GM12872 (cell line): ENCODE data around the gene SYT6.

Source experiments
- TF ChIP-seq, protein P1 (sequence below): IDR thresholded peaks from 3 replicates; pipeline ENCODE4 v1.5.1; 2011; ENCODE audit warnings: low read depth, mild to moderate bottlenecking, low read length, moderate library complexity; ENCODE audit not compliant: insufficient read depth

Gene SYT6

DNA sequence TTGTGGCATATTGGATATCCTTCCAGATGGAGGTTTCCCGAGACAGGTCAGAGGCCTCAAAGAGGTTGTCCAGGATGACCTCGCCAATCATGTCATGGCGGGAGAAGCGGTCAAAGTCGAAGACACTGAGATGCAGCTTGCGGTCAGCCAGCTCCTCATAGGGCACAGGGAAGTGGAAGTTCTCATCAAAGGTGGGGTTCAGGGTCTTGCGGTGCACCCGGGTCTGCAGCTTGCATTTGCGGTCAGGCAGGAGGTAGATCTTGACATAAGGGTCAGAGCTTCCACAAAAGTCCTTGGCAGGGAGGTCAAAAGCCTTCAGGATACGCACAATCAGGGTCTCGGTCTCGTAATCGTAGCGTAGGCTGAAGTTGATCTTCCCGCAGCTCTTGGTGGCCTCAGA, 16.2 kb downstream of the SYT6 start:
- TF ChIP-seq, protein P1, sequence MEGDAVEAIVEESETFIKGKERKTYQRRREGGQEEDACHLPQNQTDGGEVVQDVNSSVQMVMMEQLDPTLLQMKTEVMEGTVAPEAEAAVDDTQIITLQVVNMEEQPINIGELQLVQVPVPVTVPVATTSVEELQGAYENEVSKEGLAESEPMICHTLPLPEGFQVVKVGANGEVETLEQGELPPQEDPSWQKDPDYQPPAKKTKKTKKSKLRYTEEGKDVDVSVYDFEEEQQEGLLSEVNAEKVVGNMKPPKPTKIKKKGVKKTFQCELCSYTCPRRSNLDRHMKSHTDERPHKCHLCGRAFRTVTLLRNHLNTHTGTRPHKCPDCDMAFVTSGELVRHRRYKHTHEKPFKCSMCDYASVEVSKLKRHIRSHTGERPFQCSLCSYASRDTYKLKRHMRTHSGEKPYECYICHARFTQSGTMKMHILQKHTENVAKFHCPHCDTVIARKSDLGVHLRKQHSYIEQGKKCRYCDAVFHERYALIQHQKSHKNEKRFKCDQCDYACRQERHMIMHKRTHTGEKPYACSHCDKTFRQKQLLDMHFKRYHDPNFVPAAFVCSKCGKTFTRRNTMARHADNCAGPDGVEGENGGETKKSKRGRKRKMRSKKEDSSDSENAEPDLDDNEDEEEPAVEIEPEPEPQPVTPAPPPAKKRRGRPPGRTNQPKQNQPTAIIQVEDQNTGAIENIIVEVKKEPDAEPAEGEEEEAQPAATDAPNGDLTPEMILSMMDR: no peak

DNA sequence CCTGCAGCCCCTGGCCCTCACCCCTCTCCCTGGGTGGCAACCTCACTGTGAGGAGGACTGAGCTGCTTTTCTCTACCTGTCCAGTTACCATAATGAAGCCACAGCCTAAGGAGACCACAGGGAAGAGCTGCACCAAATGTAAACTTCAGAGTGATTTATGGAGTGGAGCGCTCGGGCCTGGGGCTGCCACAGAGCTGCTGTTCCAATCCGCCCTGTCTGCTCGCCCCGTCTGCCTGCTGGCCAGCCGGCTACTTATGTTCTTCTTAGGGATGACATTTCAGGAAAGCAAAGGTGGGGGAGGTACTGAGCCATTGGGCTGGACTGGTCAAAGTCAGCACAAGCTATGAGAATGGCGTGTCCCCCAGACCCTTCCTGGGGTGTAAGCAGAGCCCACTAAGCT, 17.9 kb downstream of the SYT6 start:
- TF ChIP-seq, protein P1: no peak

DNA sequence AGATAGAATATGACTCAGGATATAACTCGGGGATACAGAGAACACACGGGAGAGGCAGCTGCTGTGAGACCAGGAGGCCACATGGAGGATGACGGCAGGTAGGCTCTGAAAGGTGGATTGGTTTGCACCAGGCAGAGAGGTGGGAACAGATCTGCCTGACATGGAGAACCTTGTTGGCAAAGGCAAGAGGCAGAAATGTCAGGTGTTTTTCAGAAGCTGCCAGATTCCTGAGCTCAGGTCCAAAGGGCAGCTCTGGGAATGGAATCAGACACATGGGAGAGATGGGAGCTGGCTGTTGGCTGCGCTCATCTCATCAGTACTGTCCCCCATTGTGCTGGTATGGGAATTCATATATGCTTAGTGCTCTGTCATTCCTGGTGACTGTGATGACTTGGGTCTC, 19.2 kb downstream of the SYT6 start:
- TF ChIP-seq, protein P1: no peak

GRCh38 chr1:114133129-114133528, 20.5 kb downstream of the SYT6 start:
- TF ChIP-seq, protein P1: no peak

DNA sequence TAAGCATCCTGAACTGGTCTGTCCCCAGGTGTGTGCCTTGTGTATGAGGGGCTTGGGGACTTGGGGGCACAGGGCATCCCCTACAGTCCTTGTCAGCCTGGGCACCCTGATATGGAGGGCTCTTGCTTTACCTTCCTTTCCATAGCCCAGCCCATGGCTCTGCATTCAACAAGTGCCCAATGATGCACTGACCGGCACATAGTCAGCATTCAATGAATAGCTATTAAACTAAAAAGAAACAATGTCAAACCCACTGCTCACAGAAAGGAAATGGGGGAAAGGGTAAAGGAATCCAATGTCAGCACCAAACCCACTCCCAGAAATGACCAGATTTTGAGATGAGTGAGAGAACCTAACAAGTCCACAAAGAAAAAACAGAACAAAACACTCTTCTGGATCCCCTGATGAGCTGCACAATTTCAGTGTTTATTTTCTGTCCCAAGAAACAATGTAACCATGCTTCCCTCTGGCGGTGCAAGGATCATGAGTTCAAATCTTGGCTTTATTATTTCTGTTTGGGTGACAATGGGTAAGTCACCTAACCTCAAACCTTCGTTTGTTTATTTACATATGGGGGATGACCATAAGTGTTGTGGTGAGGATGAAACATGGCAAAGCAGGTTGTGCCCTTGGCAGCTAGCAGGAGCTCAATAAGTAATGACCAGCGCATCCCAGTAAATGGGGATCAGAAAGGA, 22.0 kb downstream of the SYT6 start:
- TF ChIP-seq, protein P1: no peak

DNA sequence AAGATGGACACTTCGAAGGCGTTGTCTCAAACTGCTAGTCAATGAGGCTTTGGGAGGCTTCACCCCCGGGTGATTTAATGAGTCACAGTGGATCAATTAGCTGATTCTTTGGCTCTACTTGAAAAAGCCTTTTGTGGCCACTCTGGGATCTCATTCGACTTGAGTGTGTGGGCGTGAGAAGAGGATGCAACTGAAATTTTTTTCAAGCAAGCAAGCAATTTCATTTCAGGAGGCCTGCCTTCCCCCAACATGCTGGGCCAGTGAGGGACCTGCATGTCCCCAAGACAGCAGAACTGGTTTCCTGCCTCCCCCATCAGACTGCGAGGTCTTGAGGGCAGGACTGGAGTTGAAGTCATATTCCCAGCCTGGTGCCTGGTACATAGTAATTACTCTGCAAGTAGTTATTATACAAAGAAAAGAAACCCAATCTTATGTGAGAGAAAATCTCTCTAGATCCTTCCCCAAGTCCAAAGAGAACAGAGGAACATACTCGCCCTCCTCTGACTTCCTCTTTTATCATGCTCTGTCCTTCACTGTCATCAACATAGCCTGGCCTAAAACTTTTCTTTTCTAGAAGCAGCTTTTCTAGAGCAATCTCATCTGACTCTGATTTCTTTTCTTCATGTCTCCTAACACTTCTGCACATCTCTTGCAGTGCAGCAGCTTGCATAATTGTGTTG, 22.7 kb downstream of the SYT6 start:
- TF ChIP-seq, protein P1: no peak

DNA sequence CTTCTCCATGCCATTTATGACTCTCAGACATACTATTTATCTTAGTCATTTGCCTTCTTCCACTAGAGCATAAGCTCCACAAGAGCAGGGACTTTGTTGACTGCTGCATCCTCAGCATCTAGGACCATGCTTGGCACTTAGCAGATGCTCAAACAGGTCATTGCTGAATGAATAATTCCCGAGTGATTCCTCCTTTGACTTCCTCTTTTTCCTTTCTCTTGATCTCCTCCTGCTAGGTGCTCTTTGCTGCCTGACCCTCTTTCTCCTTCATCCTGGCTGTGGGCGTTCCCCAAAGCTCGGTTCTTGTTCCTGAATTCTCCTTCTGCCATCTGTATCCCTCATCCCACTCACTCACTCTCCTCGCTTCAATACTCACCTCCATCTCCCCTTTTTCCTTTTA, 23.5 kb downstream of the SYT6 start:
- TF ChIP-seq, protein P1: no peak
